ENCODE measurements around the gene GRM1.

DNA sequence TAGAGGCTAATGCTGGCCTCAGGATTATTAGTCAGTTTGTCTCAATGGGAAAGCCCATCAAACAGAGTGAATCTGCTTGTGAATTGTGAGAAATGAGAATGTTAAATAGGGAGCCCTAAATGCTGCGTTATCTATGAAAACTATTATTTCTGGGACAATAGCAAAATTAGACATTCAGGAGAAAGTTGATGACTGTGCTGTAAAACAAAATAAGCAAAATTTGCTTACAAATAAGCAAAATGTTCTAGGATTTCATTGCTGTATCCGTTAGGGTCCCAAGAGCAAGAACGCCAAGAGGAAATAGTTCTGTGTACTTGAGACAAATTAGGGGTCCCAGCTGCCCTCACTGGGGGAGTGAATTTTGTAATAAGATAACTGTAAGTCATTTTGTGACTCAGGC is 455.5 kb downstream of the GRM1 start:
- no peak for TF ChIP-seq POLR2A (IDR thresholded peaks at IDR 0.05; ENCODE audit: low read length)
- no peak for TF ChIP-seq GATA1 (IDR thresholded peaks at IDR 0.05; ENCODE audit: low read depth, low read length)

All from erythroblast (primary cell).